Hematopoietic multipotent progenitor cell (in vitro differentiated cells): ENCODE results near the gene EGFL7. TPM values are rescaled to one million over a fixed set of nuclear protein-coding genes. Genes with fewer than 3 reads are reported as not detected.

ENCODE experiments used
- DNase-seq, 3 donors: peaks; one replicate each; pipeline ENCODE4 v3.0.0-alpha.2; 2011 to 2015; ENCODE audit warnings: low read depth in 2 of 3, low spot score in 2 of 3
- small RNA-seq: library from RNA; depleted of rRNA; stranded (forward); fragments of <200 nt; gene quantifications from one replicate; pipeline ENCODE3, GENCODE V24; 2012
- total RNA-seq: library from RNA; depleted of rRNA; stranded (reverse); fragments of >200 nt; gene quantifications from one replicate; pipeline ENCODE4 v1.2.3, GENCODE V29; 2012

The EGFL7 gene
- total RNA-seq, 1 donor, result 272 TPM

DNA sequence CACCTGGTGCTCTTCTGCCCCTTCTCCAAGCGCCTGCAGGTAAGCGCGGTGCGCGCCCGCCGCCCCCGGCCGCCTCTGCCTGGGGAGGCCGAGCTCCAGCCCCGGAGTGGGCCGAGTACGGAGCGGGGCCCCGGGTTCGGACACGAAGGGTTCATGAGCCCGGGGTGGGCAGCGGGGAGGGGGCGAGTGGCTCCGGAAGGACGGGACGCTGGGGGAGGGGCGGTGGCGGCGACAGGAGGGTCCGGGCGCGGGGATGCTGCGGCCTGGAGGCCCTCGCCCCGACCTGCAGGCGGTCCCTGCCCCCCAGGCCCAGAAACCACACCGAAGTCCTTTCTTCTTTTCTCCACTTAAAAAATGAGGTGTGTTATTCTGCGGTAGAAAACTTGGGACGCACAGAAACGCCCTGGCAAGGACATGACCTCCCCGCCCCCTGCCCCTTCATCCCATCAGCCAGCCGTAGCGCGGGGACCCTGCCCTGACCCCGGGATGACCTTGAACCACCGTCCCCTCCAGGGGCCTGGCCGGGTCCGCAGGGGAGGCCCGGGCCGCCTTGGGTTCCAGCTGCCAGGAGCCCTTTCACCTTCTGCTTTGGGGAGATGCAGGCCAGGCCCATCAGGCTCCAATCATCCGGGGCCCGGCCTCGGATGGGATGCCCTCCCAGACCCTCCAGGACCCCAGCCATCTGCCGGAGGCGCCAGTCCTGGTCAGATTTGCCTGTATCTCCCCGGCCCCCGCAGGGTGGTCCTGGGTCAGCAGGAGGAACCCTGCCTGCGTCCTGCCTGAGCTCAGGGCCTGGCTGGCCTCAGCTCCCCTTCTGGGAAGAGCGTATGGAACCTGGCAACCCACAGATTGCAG is 50.2 kb downstream of the EGFL7 start:
- DNase-seq, result no peak

DNA sequence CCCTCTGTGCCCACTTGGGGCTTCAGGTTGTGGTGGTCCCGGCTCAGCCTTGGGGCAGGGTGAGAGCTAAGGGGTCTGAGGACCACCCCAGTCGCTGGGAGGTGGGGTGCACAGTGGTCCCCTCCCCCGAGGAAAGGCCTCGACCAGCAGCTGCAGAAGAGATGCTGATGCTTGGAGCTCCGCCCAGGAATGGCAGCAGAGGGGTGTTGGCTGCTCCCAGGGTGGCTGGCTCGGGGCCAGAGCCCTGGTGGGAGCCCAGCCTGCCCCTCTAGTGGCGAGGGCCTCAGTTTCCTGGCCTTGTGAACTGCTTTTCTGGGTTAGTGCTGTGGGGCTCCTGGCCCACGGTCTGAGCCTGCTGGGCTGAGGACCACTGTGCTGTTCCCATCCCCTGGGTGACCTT is 50.8 kb downstream of the EGFL7 start:
- DNase-seq, result peak in 1 of 3 donors; percentile 56

GRCh38 chr9:136714096-136714892 is 51.6 kb downstream of the EGFL7 start:
- DNase-seq, result peak in 2 of 3 donors; percentile 85 to 92

- no peak for DNase-seq
These were observed 52.2 kb downstream of the EGFL7 start for GRCh38 chr9:136714893-136715274.

- DNase-seq, result no peak
These were observed 54.7 kb downstream of the EGFL7 start for GRCh38 chr9:136717399-136717798.

DNA sequence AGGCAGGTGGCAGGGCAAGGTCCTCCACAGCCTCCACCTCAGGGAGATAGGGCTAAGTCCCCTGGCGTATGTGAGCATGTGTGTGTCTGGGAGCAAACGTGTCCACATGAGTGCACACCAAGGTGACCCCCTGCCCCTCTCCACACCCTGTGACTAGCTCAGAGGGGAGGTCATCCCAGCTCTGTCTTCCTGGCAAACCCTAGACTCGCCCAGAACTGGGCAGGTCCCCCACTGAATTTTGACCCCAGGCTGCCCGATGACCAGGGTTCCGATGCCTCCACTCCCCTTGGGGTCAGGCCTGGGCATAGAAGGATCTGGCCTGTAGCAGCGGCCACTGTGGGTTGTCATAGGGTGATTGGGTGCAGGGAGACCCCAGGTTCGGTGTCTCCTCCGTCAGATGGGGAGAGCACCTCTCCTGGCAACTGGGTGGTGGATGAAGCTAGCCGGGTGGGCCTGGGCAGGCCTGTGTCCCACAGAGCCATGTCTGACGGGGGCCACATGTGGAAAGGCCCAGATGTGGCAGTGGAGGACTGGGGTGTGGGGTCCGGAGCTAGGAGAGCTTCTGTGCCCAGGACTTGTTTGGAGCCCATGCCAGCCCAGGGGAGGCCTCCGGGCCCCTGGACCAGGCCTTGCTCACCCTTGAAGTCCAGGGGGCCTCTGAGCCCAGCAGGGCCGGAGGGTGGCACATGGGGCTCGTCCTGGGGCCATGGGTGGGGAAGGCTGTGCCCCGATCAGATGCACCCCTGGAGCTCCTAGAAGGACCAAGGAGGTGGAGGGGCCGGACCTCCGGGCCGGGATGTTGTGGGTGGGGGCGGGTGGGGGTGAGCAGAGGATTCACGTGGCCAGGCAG is 55.9 kb downstream of the EGFL7 start:
- no peak for DNase-seq

GRCh38 chr9:136719195-136719880 is 56.6 kb downstream of the EGFL7 start:
- peak in 2 of 3 donors; percentile 56 to 68 for DNase-seq

GRCh38 chr9:136720251-136720897 is 57.7 kb downstream of the EGFL7 start:
- no peak for DNase-seq

GRCh38 chr9:136720898-136721338 is 58.2 kb downstream of the EGFL7 start:
- DNase-seq, result no peak

GRCh38 chr9:136721339-136722092 is 58.8 kb downstream of the EGFL7 start:
- DNase-seq, result no peak

Small RNAs within 50 kb of the gene (small RNA-seq; reads per million reads assigned to genes)
- gene MIR126, result 20,344 reads per million, percentile 100 among the genes with 10 or more reads in this experiment

Other genes starting within 250 kb of the EGFL7 start
- gene INPP5E, start 223.1 kb upstream of the EGFL7 start, total RNA-seq, result 11.3 TPM
- 39.9 TPM for gene SEC16A, start 179.9 kb upstream of the EGFL7 start, total RNA-seq
- 190 TPM for gene NOTCH1, start 116.9 kb upstream of the EGFL7 start, total RNA-seq
- gene AGPAT2, start 24.5 kb downstream of the EGFL7 start, total RNA-seq, result 76.5 TPM
- gene DIPK1B, start 49.7 kb downstream of the EGFL7 start, total RNA-seq, result 227 TPM
- 1.3 TPM for gene LCN10, start 80.0 kb downstream of the EGFL7 start, total RNA-seq
- 0.81 TPM for gene LCN6, start 85.6 kb downstream of the EGFL7 start, total RNA-seq
- gene LCN8, start 95.3 kb downstream of the EGFL7 start, total RNA-seq, result not detected
- not detected for gene LCN15, start 101.6 kb downstream of the EGFL7 start, total RNA-seq
- 47.1 TPM for gene TMEM141, start 128.4 kb downstream of the EGFL7 start, total RNA-seq
- gene CCDC183, start 133.4 kb downstream of the EGFL7 start, total RNA-seq, result 1.6 TPM
- 66.8 TPM for gene RABL6, start 145.0 kb downstream of the EGFL7 start, total RNA-seq
- 0.27 TPM for gene AJM1, start 179.6 kb downstream of the EGFL7 start, total RNA-seq
- gene PHPT1, start 186.5 kb downstream of the EGFL7 start, total RNA-seq, result 36.9 TPM
- gene MAMDC4, start 189.4 kb downstream of the EGFL7 start, total RNA-seq, result 1.1 TPM
- 211 TPM for gene EDF1, start 203.4 kb downstream of the EGFL7 start, total RNA-seq
- 20.5 TPM for gene TRAF2, start 223.6 kb downstream of the EGFL7 start, total RNA-seq